GM12878 (cell line): ENCODE results near the gene NKIRAS1. TPM values are rescaled to one million over a fixed set of nuclear protein-coding genes. Genes with fewer than 3 reads are reported as not detected.

Source experiments
- ATAC-seq: fragments of 200-7000 bp; cut with Tn5 transposase; 3 replicates; pipeline ENCODE4 v1.9.1; 2020; ENCODE audit warnings: mild to moderate bottlenecking, moderate library complexity
- BruUV-seq: library from RNA; stranded (reverse); fragments of 400-500 nt; replicated peaks from 2 replicates; lab custom pipeline; 2021; lab: Mats Ljungman, UMichigan
- CTCF ChIA-PET: fragments of 300-600 bp; sonication (Branson Sonifier 250); formaldehyde crosslinking; extraction: SDS; loops from one replicate; lab custom pipeline; 2021; ENCODE audit warnings: inconsistent platforms; lab: Yijun Ruan, JAX
- POLR2A ChIA-PET: fragments of 350-600 bp; formaldehyde crosslinking; extraction: SDS; loops from one replicate; lab custom pipeline; 2021; ENCODE audit warnings: inconsistent platforms; lab: Charles Lee
- RAD21 ChIA-PET: fragments of 300-600 bp; sonication (Branson Sonifier 250); formaldehyde crosslinking; loops from one replicate; lab custom pipeline; 2023; ENCODE audit warnings: antibody characterized with exemption; ENCODE audit not compliant: unreplicated experiment; lab: Charles Lee
- SMC1A ChIA-PET: fragments of 300-600 bp; sonication (Branson Sonifier 250); formaldehyde crosslinking; loops from one replicate; lab custom pipeline; 2023; ENCODE audit not compliant: unreplicated experiment, uncharacterized antibody; lab: Charles Lee
- DNase-seq: peaks from one replicate; pipeline ENCODE4 v3.0.0-alpha.2; 2011; ENCODE audit warnings: low read depth, low spot score
- FAIRE-seq: peaks from 3 replicates; lab custom pipeline; 2011; peaks lifted over from hg19 to GRCh38; lab: Jason Lieb, UNC
- H2AFZ ChIP-seq: 2 replicates; pipeline ENCODE4 v1.6.0; 2011; ENCODE audit warnings: low read depth, low read length, control low read depth; ENCODE audit not compliant: control insufficient read depth
- H3K27ac ChIP-seq: 2 replicates; pipeline ENCODE4 v1.5.1; 2011; ENCODE audit warnings: control low read depth; ENCODE audit not compliant: control insufficient read depth, insufficient read depth
- H3K27me3 ChIP-seq, 2 experiments: replicated peaks in 1 of 2; 2 replicates each; pipeline versions ENCODE4 v1.6.0 to v1.6.1; 2011; ENCODE audit warnings: low read length in 1 of 2; ENCODE audit not compliant: control insufficient read depth in 2 of 2, insufficient read depth in 2 of 2
- H3K36me3 ChIP-seq, 2 experiments: 2 replicates each; pipeline ENCODE4 v1.5.1; 2011; ENCODE audit warnings: low read length in 1 of 2; ENCODE audit not compliant: control insufficient read depth in 2 of 2, insufficient read depth in 2 of 2
- H3K4me1 ChIP-seq: 2 replicates; pipeline ENCODE4 v1.6.1; 2011; ENCODE audit warnings: mild to moderate bottlenecking, low read length, moderate library complexity, mixed read lengths; ENCODE audit not compliant: control insufficient read depth, insufficient read depth
- H3K4me2 ChIP-seq: 2 replicates; pipeline ENCODE4 v1.6.0; 2011; ENCODE audit warnings: control low read depth; ENCODE audit not compliant: control insufficient read depth, insufficient read depth
- H3K4me3 ChIP-seq: fragments of 200-600 bp; sonication (generic); 2 replicates; pipeline ENCODE4 v1.5.1; 2016
- H3K79me2 ChIP-seq: 2 replicates; pipeline ENCODE4 v1.6.0; 2011; ENCODE audit warnings: low read length; ENCODE audit not compliant: control insufficient read depth, insufficient read depth
- H3K9ac ChIP-seq: 2 replicates; pipeline ENCODE4 v1.8.0; 2011; ENCODE audit warnings: low read length, control low read depth, mixed read lengths; ENCODE audit not compliant: control insufficient read depth, insufficient read depth
- H3K9me3 ChIP-seq: replicated peaks from 3 replicates; pipeline ENCODE4 v1.5.1; 2011; ENCODE audit warnings: mild to moderate bottlenecking, low read length; ENCODE audit not compliant: control insufficient read depth, insufficient read depth
- H4K20me1 ChIP-seq: 2 replicates; pipeline ENCODE4 v1.6.0; 2011; ENCODE audit not compliant: control insufficient read depth, insufficient read depth
- CHD4 ChIP-seq: fragments of 200-600 bp; sonication (generic); IDR thresholded peaks from 2 replicates; pipeline ENCODE4 v1.6.1; 2016; ENCODE audit warnings: mild to moderate bottlenecking
- CTCF ChIP-seq, 3 experiments: IDR thresholded peaks in 2 of 3; conservative IDR thresholded peaks in 1 of 3; 2 replicates each; pipeline ENCODE4 v1.5.1; 2011; ENCODE audit warnings: low read depth in 3 of 3, low read length in 3 of 3, mild to moderate bottlenecking in 3 of 3, control low read depth in 2 of 3, moderate library complexity in 2 of 3, inconsistent platforms in 1 of 3, mixed read lengths in 1 of 3; ENCODE audit not compliant: control insufficient read depth in 2 of 3, insufficient read depth in 1 of 3; ENCODE audit errors: extremely low read depth in 1 of 3
- MAX ChIP-seq: IDR thresholded peaks from 2 replicates; pipeline ENCODE4 v1.6.1; 2012; ENCODE audit warnings: low read depth, low read length, improper control_type of control experiment
- MTA3 ChIP-seq: IDR thresholded peaks from 2 replicates; pipeline ENCODE4 v1.6.1; 2012; ENCODE audit warnings: low read length, inconsistent platforms, borderline replicate concordance
- MYC ChIP-seq: IDR thresholded peaks from 2 replicates; pipeline ENCODE4 v1.6.1; 2011; ENCODE audit warnings: mild to moderate bottlenecking, low read length, moderate library complexity, inconsistent platforms; ENCODE audit not compliant: insufficient read depth, insufficient replicate concordance, insufficient read length, severe bottlenecking
- RAD21 ChIP-seq: IDR thresholded peaks from 2 replicates; pipeline ENCODE4 v1.6.1; 2011; ENCODE audit warnings: mild to moderate bottlenecking, low read depth, low read length, moderate library complexity; ENCODE audit not compliant: insufficient read depth
- SREBF2 ChIP-seq: IDR thresholded peaks from 2 replicates; pipeline ENCODE4 v1.6.1; 2012; ENCODE audit warnings: mild to moderate bottlenecking, low read length
- TCF7 ChIP-seq: IDR thresholded peaks from 2 replicates; pipeline ENCODE4 v1.6.1; 2014; ENCODE audit warnings: antibody characterized with exemption, borderline replicate concordance
- ZNF207 ChIP-seq: fragments of 450-650 bp; IDR thresholded peaks from 2 replicates; pipeline ENCODE4 v1.6.1; 2014; ENCODE audit warnings: antibody characterized with exemption, mild to moderate bottlenecking, borderline replicate concordance
- ZNF24 ChIP-seq: fragments of 450-650 bp; IDR thresholded peaks from 2 replicates; pipeline ENCODE4 v1.6.1; 2017; ENCODE audit warnings: antibody characterized with exemption, mild to moderate bottlenecking
- WGBS: methylation state at CpG from one replicate; pipeline ENCODE4 v1.1.6; 2016; ENCODE audit warnings: low lambda C conversion rate; ENCODE audit not compliant: insufficient replicate concordance, insufficient coverage; ENCODE audit errors: missing lambda C conversion rate; 5-methylcytosine and 5-hydroxymethylcytosine counted together
- in situ Hi-C: fragments of 300-500 bp; cut with MboI; formaldehyde crosslinking; loops from 9 replicates; pipeline ENCODE4 v1.14.3; 2018; ENCODE audit warnings: mixed read lengths
- intact Hi-C: fragments of 100-400 bp; cut with micrococcal nuclease; formaldehyde crosslinking; loops from one replicate; pipeline ENCODE4 v1.14.2; 2022; ENCODE audit not compliant: unreplicated experiment
- polyA plus RNA-seq, 11 experiments: library from polyadenylated mRNA; depleted of rRNA in 4 of 11; unstranded in 6 of 11; stranded (reverse) in 5 of 11; fragments of >200 nt; fragmentation: Nextera tagmentation in 4 of 11; fragmentation: Illumina TruSeq in 1 of 11; extraction: Ambion mirVana in 4 of 11; extraction: Trizol in 1 of 11; gene quantifications; 1 replicate in 1 of 11; 2 replicates in 10 of 11; pipeline versions ENCODE4 v1.2.1 to v1.2.3, GENCODE V29; 2011 to 2016; ENCODE audit warnings: inconsistent platforms in 2 of 11, missing spikeins in 2 of 11, low read depth in 1 of 11
- total RNA-seq, 4 experiments: library from RNA; depleted of rRNA in 3 of 4; stranded (reverse); fragments of >200 nt in 3 of 4; fragmentation: Illumina TruSeq in 1 of 4; extraction: Trizol in 1 of 4; gene quantifications; 2 replicates each; pipeline versions ENCODE4 v1.2.1 to v1.2.3, GENCODE V29; 2013 to 2021
- TF ChIP-seq, protein P1 (sequence below): fragments of 450-650 bp; formaldehyde crosslinking; IDR thresholded peaks from 2 replicates; pipeline ENCODE4 v1.4.0; 2022; ENCODE audit warnings: mild to moderate bottlenecking, moderate library complexity

Gene NKIRAS1
- total and polyA plus RNA-seq, 10 of the 15 experiments (the other 5 are each of a cell fraction or from before 2014, with no cell fraction given), result 7.1 to 17.9 (median 10.9) TPM

- TF ChIP-seq MYC (no peak), ZNF24 (no peak), SREBF2 (no peak), ZNF207 (no peak), TCF7 (no peak)
- TF ChIP-seq, protein P1, sequence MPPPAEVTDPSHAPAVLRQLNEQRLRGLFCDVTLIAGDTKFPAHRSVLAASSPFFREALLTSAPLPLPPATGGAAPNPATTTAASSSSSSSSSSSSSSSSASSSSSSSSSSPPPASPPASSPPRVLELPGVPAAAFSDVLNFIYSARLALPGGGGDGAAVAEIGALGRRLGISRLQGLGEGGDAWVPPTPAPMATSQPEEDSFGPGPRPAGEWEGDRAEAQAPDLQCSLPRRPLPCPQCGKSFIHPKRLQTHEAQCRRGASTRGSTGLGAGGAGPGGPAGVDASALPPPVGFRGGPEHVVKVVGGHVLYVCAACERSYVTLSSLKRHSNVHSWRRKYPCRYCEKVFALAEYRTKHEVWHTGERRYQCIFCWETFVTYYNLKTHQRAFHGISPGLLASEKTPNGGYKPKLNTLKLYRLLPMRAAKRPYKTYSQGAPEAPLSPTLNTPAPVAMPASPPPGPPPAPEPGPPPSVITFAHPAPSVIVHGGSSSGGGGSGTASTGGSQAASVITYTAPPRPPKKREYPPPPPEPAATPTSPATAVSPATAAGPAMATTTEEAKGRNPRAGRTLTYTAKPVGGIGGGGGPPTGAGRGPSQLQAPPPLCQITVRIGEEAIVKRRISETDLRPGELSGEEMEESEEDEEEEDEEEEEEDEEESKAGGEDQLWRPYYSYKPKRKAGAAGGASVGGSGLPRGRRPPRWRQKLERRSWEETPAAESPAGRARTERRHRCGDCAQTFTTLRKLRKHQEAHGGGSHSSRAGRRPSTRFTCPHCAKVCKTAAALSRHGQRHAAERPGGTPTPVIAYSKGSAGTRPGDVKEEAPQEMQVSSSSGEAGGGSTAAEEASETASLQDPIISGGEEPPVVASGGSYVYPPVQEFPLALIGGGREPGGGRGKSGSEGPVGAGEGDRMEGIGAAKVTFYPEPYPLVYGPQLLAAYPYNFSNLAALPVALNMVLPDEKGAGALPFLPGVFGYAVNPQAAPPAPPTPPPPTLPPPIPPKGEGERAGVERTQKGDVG (CRISPR knock-in tag), result no peak
These were observed 11.7 kb upstream of the NKIRAS1 start (continued) for GRCh38 chr3:23928524-23928923.

DNA sequence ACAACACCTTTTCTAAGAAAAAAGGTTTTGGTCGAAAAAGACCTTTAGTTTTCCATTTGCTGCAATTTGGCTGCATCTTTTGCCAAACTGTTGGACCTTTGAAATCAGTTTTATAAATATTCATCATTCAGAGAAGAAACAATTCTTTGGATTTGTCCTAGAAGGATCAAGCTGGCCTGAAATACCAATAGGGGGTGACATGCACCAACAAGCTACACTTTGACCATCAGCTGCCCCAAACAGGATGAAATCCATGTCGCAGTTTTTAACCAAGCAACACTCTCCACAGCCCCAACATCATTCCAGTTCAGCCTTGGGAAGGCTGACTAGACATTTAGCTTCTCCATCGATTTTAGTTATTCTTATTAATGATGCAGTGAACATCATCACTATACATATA lies 9.9 kb upstream of the NKIRAS1 start:
- Histone ChIP-seq H3K4me2 (no peak overlapping the region), H3K79me2 (no peaks in the 10 kb centered on the region), H2AFZ (no peak overlapping the region), H3K36me3 (no peaks in the 10 kb centered on the region), H3K27ac (no peak overlapping the region), H3K9me3 (no peaks in the 10 kb centered on the region), H3K4me1 (no peaks in the 10 kb centered on the region), H3K27me3 (no peaks in the 10 kb centered on the region), H3K4me3 (no peak overlapping the region), H4K20me1 (no peaks in the 10 kb centered on the region), H3K9ac (no peak overlapping the region)
- no peak for TF ChIP-seq MTA3
- TF ChIP-seq MAX, result no peak
- peak; percentile 13; the same call in 1 of the 2 replicates for TF ChIP-seq RAD21
- TF ChIP-seq CHD4, result no peak
- peak in 1 of 3 experiments; percentile 33; a peak in 2 of 6 replicates for TF ChIP-seq CTCF (IDR thresholded peaks at IDR 0.05 in 2 of 3, conservative IDR thresholded peaks at IDR 0.05 in 1 of 3; ENCODE audit: control insufficient read depth in 2 of 3, extremely low read depth in 1 of 3, insufficient read depth in 1 of 3, low read depth in 3 of 3, low read length in 3 of 3)
- ChIA-PET RAD21 (interaction anchor here (0.8 to 1.3 kb wide), 2 partner anchors 35 to 71 kb away, joined by 3 to 5 read pairs; no protein-coding TSS in a partner anchor), POLR2A (no interaction called here), SMC1A (interaction anchor here (0.8 to 1.1 kb wide), 5 partner anchors 14 to 311 kb away, joined by 3 to 4 read pairs (median 3); no protein-coding TSS in a partner anchor), CTCF (interaction anchor here (1.2 to 2.5 kb wide), 3 partner anchors 8 to 93 kb away, joined by 3 to 7 read pairs (median 4); no protein-coding TSS in a partner anchor)
- WGBS, result 78% methylated on average over 3 of the region's 3 CpGs
- DNase-seq (no peak), FAIRE-seq (no peak), ATAC-seq (no peak)
- no TSS peak for BruUV-seq
- in situ Hi-C loops, result loop anchor here (25.0 kb wide), 1 partner anchor 1861 kb away; the partner anchor contains the start of genes NGLY1 and OXSM
- intact Hi-C loops, result no loop called here
